ENCODE measurements around the gene GSN.

The GSN gene

DNA sequence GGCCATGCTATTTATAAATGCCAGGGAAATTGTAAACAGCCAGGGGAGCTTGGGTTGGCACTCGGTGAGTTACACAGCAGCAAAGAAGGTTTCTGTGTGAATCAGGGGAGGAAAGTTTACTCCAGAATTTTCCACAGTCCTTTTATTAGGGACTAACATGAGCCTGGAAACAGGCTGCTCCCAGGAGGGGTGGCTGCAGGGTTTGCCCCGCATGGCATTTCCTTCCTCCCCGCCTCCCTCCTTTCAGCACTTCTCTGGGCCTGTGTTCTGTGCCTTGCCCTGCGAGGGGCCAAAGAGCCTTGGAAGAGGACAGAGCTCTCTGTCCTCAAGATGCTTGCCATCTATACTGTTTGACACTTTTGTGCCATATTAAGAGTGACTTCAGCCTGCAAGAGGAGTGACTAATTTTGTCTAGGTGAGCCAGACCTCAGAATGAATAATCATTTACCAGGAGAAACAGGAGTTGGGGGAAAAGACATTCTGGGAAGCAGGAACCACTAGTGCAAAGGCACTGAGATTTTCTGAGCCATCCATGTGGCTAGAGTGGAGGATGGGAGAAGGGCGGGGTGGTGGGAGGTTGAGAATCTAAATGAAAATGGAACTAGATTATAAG lies 1.8 kb downstream of the GSN start:
- DNase-seq (ENCODE audit: extremely low spot score, insufficient read length, low read depth) = no peak
- no peak for FAIRE-seq

DNA sequence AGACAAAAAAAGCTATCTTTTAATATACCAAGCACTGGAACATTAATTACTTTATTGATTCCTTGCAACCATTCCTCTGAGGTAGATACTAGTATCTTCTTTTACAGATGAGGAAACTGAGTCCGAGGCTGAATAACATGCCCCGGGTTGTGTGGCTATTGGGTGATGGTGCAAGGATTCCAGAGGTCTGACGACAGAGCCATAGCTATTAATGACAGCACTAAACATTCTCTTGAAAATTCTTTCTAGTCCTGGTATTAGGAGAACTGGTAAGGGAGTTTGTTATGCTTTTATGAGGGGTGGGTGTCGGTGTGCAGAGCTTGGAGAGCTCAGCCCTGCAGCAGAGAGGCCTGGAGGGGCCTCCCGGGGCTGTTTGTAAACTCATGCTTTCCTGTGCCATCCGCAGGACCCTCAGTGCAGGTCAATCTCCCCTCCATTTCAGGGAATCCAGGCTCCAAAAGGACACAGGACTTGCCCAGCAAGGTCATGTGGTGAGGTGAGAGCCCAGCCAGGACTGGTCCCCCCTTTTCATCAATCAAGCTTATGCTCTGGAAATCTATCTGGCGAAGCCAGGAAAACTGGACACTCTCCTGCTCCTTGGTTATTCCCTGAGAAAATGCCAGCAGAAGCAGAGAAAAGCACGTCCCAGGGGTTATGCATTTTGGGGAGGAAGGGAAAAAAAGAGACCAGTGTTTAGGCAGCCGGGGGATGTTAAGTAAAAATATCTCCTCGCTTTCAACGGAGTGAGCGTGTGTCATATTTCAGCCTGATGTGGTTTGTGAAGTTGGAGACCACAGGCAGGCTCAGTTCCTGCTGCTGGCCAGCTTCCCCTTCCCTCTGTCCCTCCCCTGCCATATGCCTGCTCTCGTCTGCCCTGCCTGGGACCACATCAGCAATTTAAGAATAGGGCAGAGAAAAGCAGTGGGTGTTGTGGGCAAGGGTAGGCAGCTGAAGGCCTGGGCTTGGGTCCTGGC lies 3.7 kb downstream of the GSN start:
- no peak for FAIRE-seq
- no peak for DNase-seq (ENCODE audit: extremely low spot score, insufficient read length, low read depth)

DNA sequence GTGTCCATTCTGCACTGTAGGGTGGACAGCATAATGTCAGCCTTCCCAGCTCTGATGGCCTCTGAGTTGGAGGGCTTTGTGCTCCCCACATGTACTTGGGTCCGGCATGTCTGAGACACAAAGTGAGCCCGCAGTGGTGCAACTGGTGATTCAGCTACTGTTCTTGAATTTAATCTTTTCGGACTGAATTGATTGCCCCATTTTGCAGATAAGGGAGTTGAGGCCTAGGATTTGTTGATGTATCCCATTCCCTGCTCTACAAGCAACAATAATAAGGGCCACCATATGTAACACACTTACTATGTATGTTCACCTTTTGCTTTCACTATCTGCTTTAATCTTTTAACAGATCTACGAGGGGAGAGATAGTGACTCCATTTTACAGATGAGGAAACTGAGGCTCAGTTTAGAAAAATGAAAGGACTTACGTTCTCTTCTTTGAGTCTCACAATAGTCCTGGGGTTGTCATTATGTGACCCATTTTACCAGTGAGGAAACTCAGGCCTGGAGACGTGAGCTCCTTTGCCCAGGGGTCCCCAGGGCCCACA lies 4.5 kb downstream of the GSN start:
- FAIRE-seq (no peak), DNase-seq (ENCODE audit: extremely low spot score, insufficient read length, low read depth) (no peak)

DNA sequence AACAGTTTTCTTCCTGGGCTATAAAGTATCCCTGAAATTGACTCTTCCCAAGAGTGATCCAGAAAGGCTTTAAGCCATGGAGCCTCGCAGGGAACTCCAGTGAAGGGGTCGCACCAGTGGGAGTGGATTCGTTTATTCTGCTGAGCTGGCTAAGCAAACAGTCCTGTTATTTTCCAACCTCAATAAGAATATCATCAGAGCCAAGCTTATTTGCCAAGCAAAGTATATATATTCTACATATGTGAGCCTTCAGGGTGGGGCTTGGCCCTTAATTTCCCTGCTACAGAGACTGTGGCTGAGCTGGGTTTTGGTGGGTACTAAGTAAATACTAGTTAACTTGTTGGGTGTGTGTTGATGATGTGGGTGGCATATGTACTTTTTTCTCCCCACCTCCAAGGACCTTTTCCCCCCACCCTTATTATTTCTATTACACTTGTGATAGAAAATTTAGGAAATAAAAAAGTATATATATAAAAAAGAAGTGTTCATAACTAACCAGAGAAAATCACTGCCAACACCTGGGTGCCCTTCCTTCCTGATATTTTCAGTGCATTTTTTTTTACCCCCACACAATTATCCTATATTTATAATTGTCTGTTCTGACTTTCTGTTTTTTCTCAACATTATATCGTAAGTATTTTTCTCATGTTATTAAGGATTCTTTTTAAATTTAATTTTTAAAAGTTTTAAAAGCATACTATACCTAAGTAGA lies 5.3 kb downstream of the GSN start:
- no peak for DNase-seq (ENCODE audit: extremely low spot score, insufficient read length, low read depth)
- FAIRE-seq = no peak

DNA sequence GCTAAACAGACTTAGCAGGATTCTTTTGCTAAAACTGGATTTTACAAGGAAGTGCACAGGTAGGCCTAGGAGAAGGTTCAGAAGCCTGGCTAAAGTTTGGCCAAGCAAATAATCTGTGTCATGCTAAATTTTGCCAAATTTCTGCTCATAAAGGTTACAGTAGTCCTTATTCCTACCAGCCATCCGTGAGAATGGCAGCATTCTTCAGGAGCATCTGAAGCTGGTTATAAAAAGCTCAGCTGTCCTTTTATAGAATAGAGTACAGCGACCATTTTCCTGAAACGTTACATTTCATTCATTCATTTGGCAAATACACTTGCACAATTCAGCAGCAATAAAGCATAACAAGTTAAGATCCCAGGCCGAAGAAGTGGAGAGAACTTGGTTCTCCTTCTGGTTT lies 6.9 kb downstream of the GSN start:
- no peak for DNase-seq (ENCODE audit: extremely low spot score, insufficient read length, low read depth)
- no peak for FAIRE-seq

DNA sequence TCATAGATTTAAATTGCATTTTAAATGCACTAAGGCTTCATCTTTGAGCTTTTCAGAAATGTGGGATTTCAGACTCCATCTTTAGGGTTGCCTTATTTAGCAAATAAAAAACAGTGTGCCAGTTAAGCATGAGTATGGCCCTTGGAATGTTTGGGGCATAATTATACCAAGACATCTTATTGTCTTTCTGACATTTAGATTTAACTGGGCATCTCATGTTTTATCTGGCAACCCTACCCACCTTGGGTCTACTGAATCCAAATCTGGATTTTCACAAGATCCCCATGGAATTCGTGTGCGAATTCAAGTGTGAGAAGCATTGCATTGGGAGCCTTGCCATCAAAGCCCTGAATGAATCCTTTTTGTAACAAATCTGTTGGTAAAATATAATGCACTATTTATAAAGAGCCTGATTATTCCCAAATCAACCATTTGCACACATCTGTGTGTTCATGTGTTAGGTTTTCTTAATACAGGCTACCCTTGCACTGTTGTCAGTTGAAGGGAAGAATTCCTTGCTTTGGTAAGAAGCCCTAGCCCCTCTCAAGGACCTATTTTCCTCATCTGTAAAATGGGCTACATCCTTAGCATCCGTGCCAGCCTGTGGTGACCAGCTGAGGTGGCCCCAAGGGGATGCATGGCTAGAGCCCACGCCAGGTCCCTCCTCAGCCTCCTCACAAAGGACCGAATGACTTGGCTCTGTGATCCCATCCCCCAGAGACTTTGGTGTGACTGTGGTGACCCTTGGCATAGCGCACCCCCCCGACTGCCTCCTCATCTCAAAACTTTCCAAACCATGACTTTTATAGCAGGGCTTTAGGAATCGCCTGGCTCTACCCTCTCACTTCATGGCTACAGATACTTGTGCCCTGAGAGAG lies 8.1 kb downstream of the GSN start:
- no peak for FAIRE-seq
- DNase-seq (ENCODE audit: extremely low spot score, insufficient read length, low read depth) = no peak

DNA sequence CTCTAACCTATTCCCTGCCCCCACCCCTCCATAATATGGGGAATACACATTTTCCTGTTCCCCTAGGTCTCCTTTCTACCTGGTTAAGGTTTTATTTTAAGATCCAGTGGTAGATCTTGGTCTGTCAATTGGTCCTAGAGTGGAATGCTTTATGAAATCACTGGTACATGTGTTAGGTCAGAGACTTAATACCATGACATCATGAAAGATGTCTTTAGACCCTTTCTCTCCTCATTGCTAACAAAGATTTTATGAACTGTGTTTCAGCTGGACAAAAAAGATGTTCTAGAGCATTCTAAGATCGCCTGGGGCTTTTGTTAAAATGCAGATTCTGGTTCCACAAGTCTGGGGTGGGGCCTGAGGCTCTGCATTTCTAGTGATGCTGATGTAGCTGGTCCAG lies 9.1 kb downstream of the GSN start:
- FAIRE-seq (no peak), DNase-seq (ENCODE audit: extremely low spot score, insufficient read length, low read depth) (no peak)

DNA sequence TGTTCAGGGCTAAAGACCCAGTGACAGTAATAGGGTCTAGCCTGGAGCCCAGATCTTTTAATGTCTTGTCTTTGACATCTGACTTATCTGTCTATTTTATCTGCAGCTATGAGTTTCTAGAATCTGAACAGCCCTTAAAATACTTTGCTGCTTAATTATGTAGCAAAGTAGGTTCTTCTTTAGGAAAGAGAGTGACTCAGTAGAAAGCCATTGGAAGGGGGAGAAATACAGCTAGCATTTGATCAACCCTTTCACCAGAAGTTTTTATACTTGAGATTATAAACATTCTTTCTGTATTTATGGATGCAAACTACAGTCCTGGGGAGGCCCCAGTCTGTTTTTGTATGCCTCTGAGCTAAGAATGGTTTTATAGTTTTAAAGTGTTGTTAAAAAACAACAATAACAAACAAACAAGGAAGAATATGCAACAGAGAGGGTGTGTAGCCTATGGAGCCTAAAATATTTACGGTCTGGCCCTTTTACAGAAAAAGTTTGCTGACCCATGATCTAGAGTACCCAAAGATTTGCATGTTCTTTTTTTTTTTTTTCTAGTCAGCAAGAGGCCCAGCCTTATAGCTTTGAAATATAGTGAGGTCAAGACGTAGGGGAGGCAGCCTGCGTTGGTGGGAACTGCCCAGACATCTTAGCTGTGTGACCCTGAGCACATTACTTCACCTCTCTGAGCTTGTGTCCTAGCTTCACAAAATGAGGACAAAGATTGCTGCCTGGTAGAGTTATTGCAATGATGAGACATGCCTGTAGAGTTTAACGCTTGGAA lies 9.7 kb downstream of the GSN start:
- no peak for FAIRE-seq

DNA sequence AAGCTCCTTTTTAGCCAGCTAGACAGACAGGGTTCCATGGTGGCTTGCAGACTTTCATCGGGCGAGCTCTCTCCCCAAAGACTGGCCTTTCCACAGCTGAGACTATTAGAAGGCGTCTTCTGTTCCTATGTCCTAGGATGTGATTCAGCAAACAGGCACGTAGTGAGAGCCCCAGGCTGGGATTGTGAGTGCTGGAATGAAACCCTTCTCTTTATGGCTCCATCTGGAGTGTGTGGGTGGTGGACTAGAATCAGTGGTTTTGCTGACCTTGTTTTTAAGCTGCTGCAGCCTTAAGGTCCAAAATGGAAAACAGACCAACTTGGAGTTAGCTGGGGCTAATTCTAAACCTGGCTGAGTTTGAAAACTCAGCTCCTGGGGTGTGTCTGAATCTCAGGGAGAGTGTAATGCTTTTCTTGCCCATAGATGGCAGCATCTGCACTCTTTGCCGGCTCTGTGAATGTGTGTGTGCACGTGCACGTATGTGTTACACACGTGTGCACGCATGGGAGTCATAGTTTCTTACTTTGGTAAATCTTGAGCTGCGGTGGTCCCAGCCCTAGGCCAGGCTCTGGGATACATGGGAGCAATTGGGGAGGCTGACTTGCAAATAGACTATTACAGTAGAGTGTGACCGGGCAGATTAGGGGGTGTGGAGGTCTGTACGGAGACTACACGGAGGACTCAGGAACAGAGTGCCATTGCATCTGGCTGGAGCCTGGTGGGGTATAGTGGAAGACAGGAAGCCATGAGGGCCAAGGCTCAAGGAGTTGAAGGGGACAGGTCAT lies 10.7 kb downstream of the GSN start:
- FAIRE-seq (no peak), DNase-seq (ENCODE audit: extremely low spot score, insufficient read length, low read depth) (no peak)

More for the DNA sequence above, 9.7 kb downstream of the GSN start:
- DNase-seq (ENCODE audit: extremely low spot score, insufficient read length, low read depth) = no peak

DNA sequence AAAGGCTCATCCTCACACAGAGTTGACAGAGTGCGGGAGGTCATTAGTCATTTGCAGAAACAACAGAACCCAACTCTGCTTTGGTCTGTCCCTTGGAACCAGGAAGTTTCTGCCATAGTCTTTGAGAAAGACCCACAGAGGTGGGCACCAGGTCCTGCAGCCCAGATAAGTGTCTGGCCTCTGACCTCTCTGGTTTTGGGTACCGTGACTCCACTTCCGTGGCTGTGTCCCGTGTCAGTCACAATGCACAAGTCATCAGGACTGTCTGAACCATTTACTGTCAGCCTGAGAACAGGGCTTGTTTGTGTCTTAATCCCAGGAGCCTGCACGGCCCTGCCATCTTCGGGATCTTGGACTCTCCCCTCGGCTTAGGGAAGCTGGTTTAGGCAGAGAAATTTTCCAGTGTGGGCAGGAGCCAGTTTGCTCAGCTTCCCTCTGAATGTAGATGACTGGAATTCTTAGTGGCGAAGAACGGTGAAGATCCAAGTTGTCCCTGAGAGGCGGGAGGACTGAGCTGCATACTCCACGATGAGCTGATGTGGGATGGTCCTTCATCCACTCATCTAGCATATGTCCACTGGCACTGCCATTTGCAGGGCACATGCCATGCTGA lies 11.9 kb downstream of the GSN start:
- no peak for DNase-seq (ENCODE audit: extremely low spot score, insufficient read length, low read depth)
- FAIRE-seq = no peak

DNA sequence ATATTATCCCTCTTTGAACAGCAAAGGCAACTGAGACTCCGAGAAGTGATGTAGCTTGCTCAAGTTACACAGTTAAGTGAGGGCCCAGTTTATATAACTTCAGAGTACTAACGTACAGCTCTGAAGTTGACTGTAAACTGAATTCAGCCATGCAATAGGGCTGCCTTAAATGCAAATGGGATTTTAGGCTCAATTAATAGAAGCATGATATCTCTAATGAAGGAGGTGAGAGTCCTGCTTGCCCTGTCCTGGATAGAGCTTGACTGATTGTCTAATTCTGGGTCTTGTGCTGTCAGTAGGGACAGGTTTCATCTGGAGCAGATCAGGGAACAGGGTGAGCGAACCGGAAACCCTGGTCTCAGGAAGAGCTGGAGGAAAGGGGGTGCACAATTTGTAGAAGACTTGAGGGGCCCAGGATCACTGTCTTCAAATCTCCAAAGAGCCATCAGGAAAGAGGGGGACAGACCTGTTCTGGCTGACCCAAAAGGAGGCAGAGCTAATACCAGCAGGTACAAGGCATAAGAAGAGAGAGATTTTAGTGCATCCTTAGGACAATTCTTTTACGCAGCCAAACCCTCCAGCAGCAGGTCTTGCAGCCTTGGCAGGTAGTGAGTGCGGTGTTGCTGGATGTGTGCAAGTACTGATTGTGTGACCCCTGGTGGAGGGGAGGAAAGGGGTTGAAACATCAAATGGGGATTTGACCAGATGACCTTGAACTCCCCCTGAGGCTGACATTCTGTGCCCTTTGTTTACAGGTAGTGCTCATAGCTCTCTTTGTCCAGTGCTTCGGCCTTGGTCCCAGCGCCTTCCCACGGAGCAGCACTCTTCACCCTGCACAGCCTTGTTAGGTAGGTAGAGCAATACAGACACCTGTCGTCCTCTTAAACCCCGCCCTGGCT lies 13.0 kb downstream of the GSN start:
- DNase-seq (ENCODE audit: extremely low spot score, insufficient read length, low read depth) = no peak
- no peak for FAIRE-seq

DNA sequence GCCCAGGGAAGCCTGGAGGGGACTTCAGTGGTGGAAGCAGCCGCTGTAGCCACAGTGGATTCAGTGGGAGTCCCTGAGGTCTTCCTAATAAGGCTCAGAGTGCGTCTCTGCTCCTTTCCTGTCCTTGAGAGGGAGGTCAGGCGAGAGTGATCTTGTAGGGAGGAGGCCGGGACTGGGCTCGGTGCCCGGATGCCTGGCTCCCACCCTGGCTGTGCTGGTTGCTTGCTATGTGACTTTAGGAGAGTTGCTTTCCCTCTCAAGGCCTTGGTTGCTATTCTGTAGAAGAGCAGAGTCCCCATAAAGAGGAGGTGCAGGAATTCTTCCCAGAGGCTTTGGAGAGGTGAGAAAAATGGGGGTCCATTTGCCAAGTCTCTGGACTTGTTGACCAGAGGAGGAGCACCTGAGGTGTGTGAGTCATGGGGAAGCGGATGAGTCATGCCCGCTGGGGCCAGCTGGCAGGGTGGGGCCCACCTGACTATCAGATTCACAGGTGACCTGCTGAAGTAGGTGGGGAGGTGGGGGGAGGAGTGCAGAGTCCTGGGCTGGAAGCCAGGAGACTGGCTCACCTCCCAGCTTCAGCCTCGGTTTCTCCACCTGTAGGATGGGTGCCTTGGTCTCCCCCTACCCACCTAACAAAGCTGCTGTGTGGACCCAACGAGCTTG lies 13.8 kb downstream of the GSN start:
- no peak for FAIRE-seq
- DNase-seq (ENCODE audit: extremely low spot score, insufficient read length, low read depth) = no peak

DNA sequence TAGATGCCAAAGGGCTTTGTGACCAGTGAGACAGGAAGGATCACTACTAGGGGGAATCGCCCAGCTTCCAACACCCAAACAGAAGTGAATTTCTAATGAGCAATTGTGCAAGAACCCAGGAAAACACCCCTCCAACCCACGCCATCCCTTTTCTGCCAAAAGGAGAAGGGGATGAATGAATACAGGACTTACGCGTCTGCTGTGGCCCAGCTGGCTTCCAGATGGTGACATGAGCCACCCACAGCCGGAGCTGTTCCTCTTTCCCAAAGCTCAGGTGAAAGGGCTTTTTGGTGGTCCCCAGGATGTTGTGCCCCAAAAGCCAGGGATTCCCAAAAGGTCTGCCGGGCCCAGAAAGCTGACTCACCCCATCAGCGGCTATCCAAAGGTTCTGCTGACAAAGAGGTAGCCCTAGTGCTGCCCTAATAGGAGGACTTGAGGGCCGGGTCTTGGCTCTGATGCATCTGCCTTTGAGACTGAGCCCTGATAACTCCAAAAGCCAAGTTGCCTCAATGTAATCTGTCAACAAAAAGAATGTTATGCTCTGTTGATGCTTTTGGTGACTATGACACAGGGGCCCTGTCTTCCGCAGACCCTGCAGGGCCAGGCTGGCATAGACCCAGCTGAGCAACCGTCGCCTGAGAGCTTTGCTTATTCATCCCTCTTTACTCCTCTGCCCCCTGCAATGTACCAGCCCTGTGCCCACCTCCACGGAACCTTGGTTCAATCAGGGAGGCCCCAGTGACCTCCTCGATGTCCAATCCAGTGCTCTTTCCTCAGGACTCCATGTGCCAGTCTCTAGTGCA lies 14.5 kb downstream of the GSN start:
- no peak for FAIRE-seq
- no peak for DNase-seq (ENCODE audit: extremely low spot score, insufficient read length, low read depth)

DNA sequence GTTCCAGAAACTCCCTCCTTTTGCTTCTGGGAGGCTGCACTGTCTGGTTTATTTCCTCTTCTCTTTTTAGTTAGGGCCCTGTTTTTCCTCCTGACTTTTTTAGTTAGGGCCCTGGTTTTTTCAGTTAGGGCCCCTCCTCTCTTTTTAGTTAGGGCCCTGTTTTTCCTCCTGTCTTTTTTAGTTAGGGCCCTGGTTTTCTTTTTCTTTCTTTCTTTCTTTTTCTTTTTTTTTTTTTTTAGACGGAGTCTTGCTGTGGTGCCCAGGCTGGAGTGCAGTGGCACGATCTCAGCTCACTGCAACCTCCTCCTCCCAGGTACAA lies 15.1 kb downstream of the GSN start:
- no peak for FAIRE-seq
- no peak for DNase-seq (ENCODE audit: extremely low spot score, insufficient read length, low read depth)

DNA sequence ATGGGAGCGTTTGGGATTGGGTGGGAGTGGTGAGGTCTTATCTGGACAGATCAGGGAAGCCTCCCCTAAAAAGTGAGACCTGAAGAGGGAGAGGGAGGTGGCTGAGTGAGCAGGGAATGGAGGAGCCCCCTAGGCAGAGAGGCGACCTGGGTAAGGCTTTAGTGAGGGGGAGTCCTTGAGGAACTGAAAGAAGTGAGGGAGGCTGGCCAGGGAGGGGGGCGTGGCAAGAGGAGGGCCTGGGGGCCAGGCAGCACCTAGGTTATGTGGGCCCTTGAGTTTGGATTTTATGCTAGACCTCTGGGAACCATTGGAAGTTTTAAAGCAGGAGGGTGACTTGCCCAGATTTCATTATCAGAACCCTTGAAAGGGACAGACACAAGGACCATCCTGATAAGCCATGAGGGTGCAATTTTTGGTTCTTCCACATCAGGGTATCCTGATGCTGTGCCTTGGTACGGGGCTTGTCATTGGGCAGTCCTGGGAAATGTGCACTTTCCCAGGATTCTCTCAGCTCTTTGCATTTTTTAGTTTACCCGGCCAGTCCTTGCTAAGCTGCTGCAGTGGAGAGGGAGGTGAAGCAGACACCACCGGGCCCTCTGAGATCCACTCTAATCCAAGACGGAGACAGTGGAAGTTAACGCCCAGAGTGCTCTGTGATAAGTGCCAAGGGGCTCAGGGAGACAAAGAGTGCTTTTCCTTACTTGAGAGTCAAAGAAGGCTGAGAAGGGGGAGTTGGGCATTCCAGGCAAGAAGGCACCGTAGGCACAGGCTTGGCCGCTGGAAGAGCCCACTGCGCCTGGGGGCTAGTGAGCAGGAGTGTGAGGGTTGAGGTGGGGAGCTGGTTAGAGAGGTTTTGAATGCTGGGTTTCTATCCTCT lies 16.1 kb downstream of the GSN start:
- no peak for DNase-seq (ENCODE audit: extremely low spot score, insufficient read length, low read depth)
- no peak for FAIRE-seq

Measured in GM18507 (cell line).